Esophagus squamous epithelium (tissue), 4 donors: ENCODE data around the gene MAPKAPK3.

Experiments
- POLR2A ChIP-seq, 4 donors: fragments of 450-650 bp; IDR thresholded peaks; one replicate each; pipeline ENCODE4 v1.6.1; 2017; ENCODE audit warnings: antibody characterized with exemption in 4 of 4, mild to moderate bottlenecking in 4 of 4, moderate library complexity in 3 of 4
- TF ChIP-seq, protein P1 (sequence below), 6 experiments: fragments of 450-650 bp in 4 of 6; fragments of 200-600 bp in 2 of 6; sonication (generic) in 2 of 6; IDR thresholded peaks; one replicate each; pipeline ENCODE4 v1.5.1; 2016 to 2019; ENCODE audit warnings: antibody characterized with exemption in 6 of 6, mild to moderate bottlenecking in 4 of 6, moderate library complexity in 4 of 6

DNA sequence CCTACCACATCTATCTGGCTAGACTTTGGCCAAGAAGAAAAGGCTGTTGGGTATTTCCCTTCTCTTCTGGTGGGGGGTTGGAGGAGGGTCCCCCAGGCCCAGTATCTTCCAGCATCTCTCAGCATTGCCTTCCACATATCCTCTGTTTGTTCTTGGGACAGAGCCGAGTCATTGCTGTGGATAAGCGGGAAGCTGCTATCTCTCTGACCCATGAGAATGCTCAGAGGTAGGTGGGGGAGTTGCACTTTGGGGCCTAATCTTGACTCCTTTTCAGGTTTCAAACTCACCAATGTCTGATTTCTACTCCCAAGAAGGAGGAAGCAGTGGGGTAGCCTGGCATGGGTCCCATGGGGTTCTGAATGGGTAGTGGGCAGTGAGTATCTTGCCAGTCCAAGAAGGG, 39.6 kb upstream of the MAPKAPK3 start:
- TF ChIP-seq, protein P1, sequence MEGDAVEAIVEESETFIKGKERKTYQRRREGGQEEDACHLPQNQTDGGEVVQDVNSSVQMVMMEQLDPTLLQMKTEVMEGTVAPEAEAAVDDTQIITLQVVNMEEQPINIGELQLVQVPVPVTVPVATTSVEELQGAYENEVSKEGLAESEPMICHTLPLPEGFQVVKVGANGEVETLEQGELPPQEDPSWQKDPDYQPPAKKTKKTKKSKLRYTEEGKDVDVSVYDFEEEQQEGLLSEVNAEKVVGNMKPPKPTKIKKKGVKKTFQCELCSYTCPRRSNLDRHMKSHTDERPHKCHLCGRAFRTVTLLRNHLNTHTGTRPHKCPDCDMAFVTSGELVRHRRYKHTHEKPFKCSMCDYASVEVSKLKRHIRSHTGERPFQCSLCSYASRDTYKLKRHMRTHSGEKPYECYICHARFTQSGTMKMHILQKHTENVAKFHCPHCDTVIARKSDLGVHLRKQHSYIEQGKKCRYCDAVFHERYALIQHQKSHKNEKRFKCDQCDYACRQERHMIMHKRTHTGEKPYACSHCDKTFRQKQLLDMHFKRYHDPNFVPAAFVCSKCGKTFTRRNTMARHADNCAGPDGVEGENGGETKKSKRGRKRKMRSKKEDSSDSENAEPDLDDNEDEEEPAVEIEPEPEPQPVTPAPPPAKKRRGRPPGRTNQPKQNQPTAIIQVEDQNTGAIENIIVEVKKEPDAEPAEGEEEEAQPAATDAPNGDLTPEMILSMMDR (IDR thresholded peaks at IDR 0.05) = no peak
- no peak for TF ChIP-seq POLR2A (IDR thresholded peaks at IDR 0.05)
